ENCODE measurements around the gene C3orf33.

Gene C3orf33

DNA sequence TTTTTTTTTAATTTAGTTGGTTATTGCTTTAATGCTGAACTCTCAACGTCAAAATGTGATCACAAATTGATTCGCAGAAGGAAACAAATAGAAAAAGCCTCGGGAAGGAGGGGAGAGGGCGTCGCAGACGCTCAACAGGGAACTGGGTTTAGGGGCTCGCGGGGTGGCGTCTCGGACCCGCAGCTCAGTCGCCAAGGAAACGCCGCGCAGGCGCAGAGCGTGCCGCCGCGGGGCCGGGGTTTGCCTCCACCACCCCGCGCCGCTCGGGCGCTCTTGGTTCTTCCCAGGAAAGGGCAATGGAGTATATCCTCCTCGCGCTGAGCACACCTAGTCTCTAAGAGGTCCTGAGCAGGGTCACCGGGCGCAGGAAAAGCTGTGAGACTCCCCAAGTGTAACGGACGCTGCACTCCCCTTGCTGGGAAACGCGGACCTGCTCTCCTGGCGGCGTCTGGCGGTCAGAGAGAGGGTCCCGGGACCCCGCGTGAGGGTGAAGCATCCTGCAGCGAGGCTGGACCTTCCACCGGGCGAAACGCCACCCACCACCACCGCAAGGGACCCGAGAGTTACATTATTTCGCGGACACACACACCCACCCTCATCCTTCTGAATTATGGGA is 62.0 kb downstream of the C3orf33 start:
- no peak for FAIRE-seq

DNA sequence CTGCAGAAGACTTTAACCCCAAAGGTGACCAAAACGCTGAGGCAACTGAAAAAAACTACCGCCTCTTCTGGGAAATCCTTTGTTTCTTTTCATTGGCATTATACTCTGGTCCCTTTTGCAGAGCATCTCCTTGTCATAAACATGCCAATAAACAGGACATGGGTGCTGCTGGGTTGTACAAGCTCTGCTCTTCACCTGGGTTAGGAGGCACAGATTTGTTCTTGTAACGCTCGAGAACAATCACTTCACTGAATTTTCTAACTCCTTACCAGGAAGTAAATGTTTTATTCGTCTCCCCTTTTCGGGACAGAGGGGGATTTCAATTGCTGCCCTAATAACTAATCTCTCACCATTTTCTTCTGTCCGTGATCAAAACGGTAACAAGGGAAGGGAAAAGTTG is 62.5 kb downstream of the C3orf33 start:
- no peak for DNase-seq (ENCODE audit: insufficient read length, low spot score)
- FAIRE-seq: no peak

More for the DNA sequence above, 62.0 kb downstream of the C3orf33 start:
- peak; percentile 79 for DNase-seq (ENCODE audit: insufficient read length, low spot score)

DNA sequence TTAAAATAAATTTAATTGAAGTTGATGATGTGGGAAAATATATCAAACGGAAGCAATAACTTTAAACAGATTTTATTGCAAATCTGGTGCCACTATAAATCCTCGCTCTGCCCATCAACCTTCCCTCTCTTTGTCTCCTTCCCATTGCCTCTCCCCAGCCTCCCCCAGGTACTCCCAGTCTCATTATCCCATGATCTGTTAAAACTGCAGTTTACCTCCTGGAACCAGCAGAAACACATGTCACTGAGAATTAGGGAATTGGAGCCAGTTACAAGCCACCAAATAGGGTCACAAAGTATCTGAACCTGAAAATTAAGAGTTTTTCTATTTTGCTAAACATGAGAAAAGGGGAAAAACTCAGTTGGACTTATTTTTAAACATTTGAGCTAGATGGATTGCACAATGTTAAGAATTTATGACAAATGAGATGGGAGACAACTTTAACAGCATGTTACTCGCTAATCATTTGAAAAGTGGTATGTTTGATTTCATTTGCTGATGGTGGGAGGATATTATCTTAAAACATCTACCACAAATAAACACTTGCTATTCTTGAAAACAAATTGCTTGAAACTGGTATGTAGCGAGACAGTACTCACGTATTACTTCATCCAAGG is 63.6 kb downstream of the C3orf33 start:
- DNase-seq (ENCODE audit: insufficient read length, low spot score) (no peak), FAIRE-seq (no peak)

DNA sequence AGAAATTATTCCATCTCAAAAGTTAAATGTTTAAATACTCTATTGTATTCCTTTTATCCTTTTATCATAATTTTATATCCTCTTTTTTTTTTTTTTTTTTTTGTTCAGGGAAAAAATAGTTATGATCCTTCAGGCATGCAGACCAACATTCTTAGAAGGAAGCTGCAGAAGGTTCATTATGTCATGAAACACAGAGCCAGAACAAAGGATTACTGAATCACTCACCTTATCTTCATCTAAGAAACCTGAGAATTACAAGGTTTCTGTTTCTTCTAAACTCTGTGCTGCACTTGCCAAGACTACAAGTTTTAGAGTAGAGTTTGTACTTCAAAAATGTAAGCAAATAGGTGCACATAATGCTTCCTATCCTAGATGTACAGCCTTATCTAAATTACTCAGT is 64.5 kb downstream of the C3orf33 start:
- no peak for DNase-seq (ENCODE audit: insufficient read length, low spot score)
- no peak for FAIRE-seq

DNA sequence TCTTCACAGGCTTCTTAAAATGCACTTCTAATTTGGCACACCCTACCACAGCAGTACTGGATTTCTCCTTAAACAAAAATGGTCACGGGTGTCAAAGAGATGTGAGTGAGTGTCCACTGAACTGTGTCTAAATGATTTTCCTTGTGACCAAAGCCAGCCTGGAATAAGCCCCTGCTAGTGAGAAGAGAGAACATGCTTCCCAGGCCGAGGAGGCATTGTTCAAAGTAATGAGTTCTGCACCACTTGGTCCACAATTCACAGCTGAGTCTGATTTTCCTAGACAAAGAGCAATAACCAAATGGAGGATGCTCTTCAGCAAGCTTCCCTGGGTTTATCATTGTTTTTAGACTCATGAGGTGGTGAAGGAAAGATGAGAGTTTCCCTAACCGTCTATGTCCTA is 65.0 kb downstream of the C3orf33 start:
- DNase-seq (ENCODE audit: insufficient read length, low spot score) (no peak), FAIRE-seq (no peak)

DNA sequence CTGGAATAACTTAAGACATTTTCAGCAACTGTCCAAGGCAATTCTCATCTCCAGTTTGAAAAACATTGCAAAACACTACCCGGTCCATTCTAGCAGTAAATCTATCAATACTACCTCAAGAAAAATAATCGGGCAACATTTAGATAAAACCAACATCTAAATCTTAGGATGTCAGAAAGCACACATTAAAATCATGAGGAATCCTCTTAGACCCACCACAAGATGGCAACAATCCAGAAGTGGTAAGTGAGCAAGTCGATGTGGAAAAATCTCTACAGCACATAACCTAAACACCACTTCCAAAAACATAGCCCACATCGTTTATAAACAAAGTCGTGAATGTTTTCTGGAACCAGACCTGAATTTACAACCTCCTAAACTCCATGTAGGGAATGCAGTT is 66.9 kb downstream of the C3orf33 start:
- DNase-seq (ENCODE audit: insufficient read length, low spot score): no peak
- FAIRE-seq: no peak

DNA sequence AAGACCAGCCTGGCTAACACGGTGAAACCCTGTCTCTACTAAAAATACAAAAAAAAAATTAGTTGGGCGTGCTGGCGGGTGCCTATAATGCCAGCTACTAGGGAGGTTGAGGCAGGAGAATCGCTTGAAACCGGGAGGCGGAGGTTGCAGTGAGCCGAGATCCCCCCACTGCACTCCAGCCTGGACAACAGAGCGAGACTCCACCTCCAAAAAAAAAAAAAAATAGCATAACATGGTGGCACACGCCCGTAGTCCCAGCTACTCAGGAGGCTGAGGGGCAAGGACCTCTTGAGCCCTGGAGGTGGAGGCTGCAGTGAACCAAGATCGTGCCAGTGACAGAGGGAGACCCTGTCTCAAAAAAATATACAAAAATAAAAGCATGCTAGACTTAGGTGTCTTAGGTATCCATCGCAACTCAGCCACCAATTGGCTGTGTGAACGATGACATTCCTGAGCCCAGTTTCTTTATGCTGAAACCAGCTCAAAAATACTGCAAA is 67.5 kb downstream of the C3orf33 start:
- FAIRE-seq: no peak
- no peak for DNase-seq (ENCODE audit: insufficient read length, low spot score)

DNA sequence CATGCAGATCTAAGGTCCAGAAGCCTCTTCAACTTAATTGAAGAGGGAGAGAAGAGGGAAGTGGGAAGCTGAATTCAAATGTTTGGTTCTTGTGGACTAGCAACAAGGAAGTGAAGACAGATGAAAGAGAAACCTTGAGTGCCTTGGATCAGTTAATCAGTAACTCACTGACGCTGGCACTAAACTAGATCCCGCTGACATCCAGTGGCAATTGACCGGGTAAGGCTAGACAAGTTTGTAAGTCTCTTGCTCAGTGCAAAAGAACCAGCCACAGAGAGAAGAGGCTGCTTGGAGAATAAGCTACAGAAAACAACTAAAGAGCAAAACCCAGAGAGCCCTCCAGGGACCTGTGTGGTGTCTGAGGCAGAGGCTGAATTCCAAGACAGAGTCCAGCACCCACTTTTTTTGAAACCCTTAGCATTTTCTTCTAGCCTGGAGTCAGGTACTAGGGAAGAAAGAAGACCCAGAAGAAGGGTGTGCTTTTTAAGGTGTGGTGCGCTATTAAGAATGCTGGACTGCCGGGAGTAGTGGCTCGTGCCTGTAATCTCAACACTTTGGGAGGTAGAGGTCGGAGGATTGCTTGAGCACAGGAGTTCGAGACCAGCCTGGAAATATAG is 68.1 kb downstream of the C3orf33 start:
- FAIRE-seq: no peak
- no peak for DNase-seq (ENCODE audit: insufficient read length, low spot score)

DNA sequence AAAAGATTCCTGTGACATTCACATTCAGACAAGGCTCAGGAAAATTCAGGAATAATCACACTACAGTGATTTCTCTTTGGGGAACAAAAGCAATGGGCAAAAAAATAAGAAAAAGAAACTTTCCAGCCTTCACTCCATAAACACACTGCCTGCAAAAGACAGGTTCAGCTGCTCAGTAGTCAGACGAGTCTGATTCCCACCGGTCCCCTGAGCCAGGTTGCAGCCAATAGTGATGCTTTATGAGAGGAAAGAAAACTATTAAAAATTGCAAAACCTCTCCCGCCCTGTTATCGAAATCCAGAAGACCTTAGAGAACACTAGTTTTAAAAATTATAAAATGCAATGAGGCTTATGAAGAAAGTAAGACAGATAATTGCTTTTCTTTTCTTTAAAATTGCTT is 69.7 kb downstream of the C3orf33 start:
- DNase-seq (ENCODE audit: insufficient read length, low spot score) (no peak), FAIRE-seq (no peak)

DNA sequence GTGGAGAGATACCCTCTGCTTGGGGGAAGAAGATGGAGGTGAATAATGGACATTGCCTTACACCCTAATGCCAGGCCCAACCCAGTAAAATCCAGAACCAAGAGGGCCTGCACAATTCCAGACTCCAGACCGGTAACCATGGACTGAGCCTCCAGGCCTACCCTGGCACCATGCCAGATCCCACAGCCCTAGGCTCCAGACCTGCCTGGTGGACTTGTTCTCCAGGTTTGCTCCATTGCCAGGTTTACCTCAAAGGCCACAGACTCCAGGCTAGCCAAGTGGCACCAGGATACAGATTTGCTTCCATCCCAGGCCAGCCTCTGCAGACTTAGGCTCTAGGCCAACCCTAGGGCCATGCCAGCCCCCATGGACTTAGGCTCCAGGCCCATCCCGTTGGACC is 75.2 kb downstream of the C3orf33 start:
- DNase-seq (ENCODE audit: insufficient read length, low spot score) (no peak), FAIRE-seq (no peak)

DNA sequence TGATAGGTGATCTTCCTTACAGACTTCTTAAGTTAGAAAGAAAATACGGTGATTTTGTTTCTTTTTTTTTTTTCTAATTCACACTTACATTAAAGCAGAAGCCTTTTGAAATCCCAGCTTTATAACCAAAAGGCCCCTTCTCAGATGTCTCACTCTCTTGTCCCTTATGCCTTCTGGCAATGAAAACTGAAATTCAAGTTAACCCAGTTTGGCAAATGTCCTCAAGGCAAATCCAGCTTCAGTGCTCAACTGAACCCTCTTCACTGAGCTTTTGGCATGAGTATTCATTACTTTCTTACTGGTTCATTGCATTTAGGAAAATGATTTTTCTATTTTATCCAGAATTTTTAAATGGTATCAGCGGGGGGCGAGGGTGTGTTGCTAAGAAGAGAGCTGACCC is 78.2 kb downstream of the C3orf33 start:
- DNase-seq (ENCODE audit: insufficient read length, low spot score) (no peak), FAIRE-seq (no peak)

DNA sequence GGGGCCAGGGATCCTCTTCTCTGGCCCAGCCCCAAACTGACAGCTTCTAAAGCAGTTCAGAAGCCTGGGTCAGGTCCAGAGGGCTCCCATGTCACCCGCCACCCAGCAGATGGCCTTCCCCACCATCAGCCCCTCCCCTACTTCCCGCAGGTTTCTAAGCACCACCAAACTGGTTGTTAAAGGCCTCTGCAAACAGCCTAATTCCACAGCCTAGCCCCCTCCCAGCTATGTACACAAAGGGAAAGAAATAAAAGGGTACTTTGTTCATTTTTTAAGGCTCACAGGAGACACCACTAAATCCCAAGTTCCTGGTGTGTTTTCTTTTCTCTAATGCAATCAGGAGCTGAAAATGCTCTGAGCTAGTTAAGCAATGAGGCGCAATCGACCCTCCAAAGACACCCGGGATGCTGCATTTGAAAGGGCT is 91.8 kb downstream of the C3orf33 start:
- FAIRE-seq (no peak), DNase-seq (ENCODE audit: insufficient read length, low spot score) (no peak)
